Urinary bladder (tissue), 4 donors: ENCODE data around the gene RAB36. TPM values are rescaled to one million over a fixed set of nuclear protein-coding genes. Genes with fewer than 3 reads are reported as not detected.

Experiments used
- DNase-seq: peaks from one replicate; pipeline ENCODE4 v3.0.0-alpha.2; 2015; ENCODE audit errors: extremely low spot score
- H3K27ac ChIP-seq: one replicate; pipeline ENCODE4 v1.5.1; 2013; ENCODE audit warnings: low read depth, mild to moderate bottlenecking, moderate library complexity
- H3K36me3 ChIP-seq: one replicate; pipeline ENCODE4 v1.6.1; 2013; ENCODE audit warnings: mild to moderate bottlenecking, moderate library complexity; ENCODE audit not compliant: insufficient read depth
- H3K4me1 ChIP-seq: one replicate; pipeline ENCODE4 v1.6.1; 2013; ENCODE audit warnings: mild to moderate bottlenecking, moderate library complexity; ENCODE audit not compliant: insufficient read depth
- H3K4me3 ChIP-seq: one replicate; pipeline ENCODE4 v1.5.1; 2013; ENCODE audit warnings: low read depth, low read length
- WGBS: extraction: QIAGEN DNeasy Blood & Tissue Kit; methylation state at CpG from one replicate; pipeline ENCODE4 v1.1.7; 2013; 5-methylcytosine and 5-hydroxymethylcytosine counted together
- polyA plus RNA-seq: library from polyadenylated mRNA; stranded (reverse); fragments of 200-250 nt; gene quantifications from one replicate; pipeline ENCODE4 v1.2.3, GENCODE V29; 2013
- total RNA-seq: library from RNA; depleted of rRNA; stranded (reverse); fragments of >200 nt; gene quantifications from one replicate; pipeline ENCODE4 v1.2.3, GENCODE V29; 2014
- donor health status: healthy with polysubstance abuse.
- donor health status: healthy.

The RAB36 gene
- total and polyA plus RNA-seq, 2 donors: 2.0 to 3.7 TPM

DNA sequence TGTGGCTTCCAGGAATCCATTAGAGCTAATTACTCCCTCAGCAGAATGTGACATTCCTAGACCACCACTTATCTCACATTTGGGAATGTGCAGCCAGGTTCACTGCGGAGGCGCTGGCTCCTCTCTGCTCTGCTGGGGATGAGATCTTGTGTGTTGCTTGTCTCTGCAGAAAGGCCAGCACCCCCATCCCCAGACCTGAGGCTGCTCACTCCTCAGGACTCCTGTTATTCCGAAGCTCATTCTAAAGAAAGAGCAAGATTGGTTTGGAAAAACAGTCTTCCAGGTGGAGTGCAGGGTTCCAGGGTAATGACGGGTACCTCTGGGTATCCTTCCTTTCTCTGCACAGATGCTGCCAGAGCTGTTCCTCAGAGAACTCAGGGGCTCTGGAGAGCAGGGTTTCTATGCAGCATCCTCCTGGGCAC, 24.3 kb upstream of the RAB36 start:
- no peak overlapping the region for H3K27ac ChIP-seq
- H3K36me3 ChIP-seq: no peaks in the 10 kb centered on the region
- no peaks in the 10 kb centered on the region for H3K4me1 ChIP-seq
- WGBS: 90% methylated on average over 4 of the region's 4 CpGs
- H3K4me3 ChIP-seq: no peak overlapping the region
- DNase-seq: no peak

DNA sequence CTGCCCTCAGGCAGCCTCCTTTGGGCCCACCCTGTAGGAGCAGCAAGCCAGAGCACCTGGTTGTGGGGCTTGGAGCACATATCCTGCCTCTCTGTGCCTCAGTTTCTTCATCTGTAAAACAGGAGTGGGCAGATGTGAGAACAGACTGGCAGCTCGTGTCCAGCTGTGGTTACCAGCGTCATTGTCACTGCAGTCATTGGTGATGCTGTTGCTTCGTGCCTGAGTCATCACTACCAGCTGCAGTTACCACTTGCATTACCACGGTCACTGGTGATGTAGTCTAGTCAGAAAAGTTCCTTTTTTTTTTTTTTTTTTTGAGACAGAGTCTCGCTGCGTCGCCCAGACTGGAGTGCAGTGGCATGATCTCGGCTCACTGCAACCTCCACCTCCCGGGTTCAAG, 23.9 kb upstream of the RAB36 start:
- Histone ChIP-seq H3K4me1 (no peaks in the 10 kb centered on the region), H3K36me3 (no peaks in the 10 kb centered on the region), H3K27ac (no peak overlapping the region), H3K4me3 (no peak overlapping the region)
- WGBS: 89% methylated on average over 9 of the region's 9 CpGs
- DNase-seq: no peak

DNA sequence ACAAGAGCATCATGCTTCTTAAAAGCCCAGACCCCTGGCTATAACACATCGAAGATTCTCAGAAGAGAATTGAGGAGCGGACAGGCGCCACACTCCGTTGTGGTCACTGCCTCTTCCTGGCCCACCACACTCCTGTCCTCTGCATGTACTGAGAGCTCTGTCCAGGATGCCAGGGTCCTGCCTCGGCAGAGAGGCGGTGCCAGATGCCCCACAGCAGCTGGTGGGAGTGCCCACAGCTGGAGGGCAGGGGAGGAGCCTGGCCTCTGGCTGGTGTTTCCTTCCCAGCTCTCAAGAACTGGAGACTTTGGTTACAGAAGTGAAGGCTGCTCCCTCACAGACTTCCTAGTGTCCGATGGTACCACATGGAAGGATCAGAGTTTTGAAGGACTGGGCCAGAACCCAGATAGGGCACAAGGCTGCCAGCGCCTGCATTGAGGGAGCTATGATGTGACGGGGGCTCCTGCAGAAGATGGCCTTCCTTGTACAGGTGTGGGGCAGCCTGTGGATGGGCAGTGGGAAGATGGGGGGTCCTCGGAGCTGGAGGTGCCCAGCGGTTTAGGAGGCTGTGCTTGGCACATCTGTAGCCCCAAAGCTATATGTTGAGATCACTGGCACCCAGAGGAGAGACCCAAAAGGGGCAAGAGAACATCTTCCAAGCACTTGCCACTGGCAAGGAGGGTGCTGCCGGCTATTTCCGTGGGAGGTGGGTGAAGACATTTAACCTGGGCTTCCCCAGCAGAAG, 22.9 kb upstream of the RAB36 start:
- no peak for DNase-seq
- no peaks in the 10 kb centered on the region for H3K36me3 ChIP-seq
- 85% methylated on average over 13 of the region's 13 CpGs for WGBS

DNA sequence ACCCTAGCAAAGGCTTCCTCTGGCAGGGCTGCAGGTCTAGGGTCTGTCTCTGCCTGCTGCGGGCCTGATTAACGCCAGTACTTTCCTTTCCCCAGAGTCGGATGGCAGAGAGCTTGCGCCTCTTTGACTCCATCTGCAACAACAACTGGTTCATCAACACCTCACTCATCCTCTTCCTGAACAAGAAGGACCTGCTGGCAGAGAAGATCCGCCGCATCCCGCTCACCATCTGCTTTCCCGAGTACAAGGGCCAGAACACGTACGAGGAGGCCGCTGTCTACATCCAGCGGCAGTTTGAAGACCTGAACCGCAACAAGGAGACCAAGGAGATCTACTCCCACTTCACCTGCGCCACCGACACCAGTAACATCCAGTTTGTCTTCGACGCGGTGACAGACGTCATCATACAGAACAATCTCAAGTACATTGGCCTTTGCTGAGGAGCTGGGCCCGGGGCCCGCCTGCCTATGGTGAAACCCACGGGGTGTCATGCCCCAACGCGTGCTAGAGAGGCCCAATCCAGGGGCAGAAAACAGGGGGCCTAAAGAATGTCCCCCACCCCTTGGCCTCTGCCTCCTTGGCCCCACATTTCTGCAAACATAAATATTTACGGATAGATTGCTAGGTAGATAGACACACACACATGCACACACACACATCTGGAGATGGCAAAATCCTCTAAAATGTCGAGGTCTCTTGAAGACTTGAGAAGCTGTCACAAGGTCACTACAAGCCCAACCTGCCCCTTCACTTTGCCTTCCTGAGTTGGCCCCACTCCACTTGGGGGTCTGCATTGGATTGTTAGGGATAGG, 22.1 kb upstream of the RAB36 start:
- Histone ChIP-seq H3K4me3 (no peak overlapping the region), H3K4me1 (no peaks in the 10 kb centered on the region), H3K36me3 (no peaks in the 10 kb centered on the region), H3K27ac (no peak overlapping the region)
- WGBS: 93% methylated on average over 26 of the region's 26 CpGs
- no peak for DNase-seq

More for the DNA sequence above, 22.9 kb upstream of the RAB36 start:
- Histone ChIP-seq H3K4me3 (no peak overlapping the region), H3K27ac (no peak overlapping the region), H3K4me1 (no peaks in the 10 kb centered on the region)

DNA sequence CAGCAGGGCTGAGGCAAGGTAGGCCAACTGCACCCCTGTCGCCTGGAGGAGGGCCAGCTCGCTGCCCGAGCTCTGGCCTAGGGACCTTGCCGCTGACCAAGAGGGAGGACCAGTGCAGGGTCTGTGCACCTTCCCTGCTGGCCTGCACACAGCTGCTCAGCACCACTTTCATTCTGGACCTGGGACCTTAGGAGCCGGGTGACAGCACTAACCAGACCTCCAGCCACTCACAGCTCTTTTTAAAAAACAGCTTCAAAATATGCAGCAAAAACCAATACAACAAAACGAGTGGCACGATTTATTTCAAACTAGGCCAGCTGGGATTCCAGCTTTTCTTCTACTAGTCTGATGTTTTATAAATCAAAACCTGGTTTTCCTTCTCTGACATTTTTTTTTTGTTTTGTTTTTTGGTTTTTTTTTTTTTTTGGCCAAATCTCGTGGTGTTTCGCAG, 21.4 kb upstream of the RAB36 start:
- Histone ChIP-seq H3K4me1 (no peaks in the 10 kb centered on the region), H3K27ac (no peak overlapping the region), H3K36me3 (no peaks in the 10 kb centered on the region), H3K4me3 (no peak overlapping the region)
- no peak for DNase-seq
- 85% methylated on average over 9 of the region's 9 CpGs for WGBS

DNA sequence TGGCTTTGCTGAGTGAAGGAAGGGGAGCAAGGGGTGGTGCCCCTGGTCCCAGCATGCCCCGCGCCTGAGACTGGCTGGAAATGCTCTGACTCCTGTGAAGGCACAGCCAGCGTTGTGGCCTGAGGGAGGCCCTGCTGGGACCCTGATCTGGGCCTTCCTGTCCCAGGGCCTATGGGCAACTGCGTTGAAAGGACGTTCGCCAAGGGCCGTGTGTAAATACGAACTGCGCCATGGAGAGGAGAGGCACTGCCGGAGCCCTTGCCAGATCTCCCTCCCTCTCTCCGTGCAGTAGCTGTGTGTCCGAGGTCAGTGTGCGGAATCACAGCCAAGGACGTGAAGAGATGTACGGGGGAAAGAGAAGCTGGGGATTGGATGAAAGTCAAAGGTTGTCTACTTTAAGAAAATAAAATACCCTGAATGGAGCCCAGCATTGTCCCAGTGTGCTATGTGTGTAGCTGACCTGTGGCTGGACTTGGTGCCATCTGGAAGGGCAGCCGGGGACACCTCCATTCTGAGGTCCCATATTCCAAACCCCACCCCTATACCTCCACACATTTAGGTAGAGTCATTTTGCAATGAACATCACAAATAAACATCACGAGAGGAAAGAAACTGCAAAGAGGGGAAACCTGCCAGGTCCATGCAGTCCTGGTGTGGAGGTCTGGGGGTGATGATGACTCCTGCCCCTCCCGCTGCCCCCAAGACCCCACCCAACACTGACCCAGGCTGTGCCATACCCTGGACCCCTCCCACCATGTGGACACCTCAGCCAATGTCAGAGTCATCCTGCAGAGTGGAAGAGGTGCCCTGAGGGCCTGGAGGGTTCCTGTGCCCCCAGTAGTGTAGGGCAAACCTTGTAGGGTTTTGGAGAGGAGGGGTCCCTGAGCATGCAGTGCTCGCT, 20.4 kb upstream of the RAB36 start:
- Histone ChIP-seq H3K4me1 (no peaks in the 10 kb centered on the region), H3K27ac (no peak overlapping the region), H3K36me3 (no peaks in the 10 kb centered on the region), H3K4me3 (no peak overlapping the region)
- DNase-seq: no peak
- 66% methylated on average over 19 of the region's 19 CpGs for WGBS

DNA sequence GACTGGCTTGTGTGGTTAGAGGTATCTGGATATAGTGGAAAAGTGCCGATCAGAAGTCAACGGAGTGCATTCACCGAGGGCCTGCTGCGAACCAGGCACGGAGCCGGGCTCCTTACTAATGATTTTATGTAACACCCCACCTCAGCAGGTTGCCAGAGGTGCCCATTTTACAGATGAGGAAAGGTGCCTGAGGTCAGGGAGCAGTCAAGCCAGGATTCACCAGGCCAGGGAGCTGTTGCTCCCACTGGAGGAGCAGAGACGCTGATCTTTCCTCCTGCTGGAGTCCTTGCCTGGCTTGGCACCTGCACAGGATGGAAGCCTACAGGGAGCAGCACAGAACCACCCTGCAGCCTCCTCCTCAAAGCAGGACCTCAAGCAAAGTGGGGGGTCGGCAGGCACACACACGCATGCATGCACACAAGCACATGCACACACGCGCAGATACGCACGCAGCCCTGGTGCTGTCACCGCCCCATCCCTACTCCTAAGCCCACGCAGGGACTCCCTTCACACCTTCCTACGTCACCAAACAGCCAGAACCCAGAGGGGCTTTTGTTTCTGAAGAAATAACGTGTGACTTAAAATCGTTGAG, 19.7 kb upstream of the RAB36 start:
- Histone ChIP-seq H3K4me1 (no peaks in the 10 kb centered on the region), H3K27ac (no peak overlapping the region), H3K36me3 (no peaks in the 10 kb centered on the region), H3K4me3 (no peak overlapping the region)
- 91% methylated on average over 18 of the region's 18 CpGs for WGBS
- DNase-seq: no peak

DNA sequence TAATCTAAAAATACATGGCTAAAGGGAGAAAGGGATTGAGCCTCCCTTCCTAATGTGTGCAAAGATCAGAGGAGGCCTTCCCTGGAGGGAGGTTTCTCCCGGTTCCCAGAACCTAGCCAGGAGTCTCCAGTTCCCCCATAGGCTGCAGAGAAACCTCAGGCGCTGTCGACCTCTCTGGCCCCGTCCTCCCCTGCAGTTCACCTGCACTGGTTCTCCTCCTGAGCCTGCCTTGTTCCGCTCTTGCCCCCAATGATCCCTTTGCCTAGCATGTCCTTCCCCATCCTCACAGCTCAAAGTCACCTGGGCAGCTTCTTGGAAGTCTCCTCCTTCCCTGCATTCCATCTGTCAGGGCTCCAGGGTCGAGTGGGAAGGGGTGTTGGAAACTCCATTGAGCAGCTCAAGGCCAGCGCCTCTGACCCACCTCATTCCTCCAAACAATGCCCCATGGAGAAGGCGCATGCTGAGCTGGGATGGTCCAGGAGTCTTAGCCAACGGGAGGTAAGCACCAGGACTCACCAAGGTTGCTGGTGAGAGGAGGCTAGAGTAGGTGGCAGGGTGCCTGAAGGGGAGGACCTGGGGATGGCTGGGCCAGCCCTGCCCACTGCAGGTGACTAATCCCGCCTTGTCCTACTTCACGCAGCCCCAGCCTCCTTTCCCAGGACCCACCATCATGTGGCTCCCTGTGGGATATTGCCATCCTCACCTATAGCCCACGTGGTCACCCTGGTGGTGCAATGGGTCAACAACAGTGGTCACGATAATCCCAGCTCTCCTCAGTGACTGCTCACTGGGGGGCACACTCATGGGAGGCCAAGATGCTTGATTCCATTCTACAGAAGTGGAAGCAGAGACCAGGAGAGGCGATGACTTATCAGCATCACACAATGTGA, 18.9 kb upstream of the RAB36 start:
- Histone ChIP-seq H3K4me3 (no peak overlapping the region), H3K36me3 (no peaks in the 10 kb centered on the region), H3K4me1 (no peaks in the 10 kb centered on the region), H3K27ac (no peak overlapping the region)
- no peak for DNase-seq
- WGBS: 87% methylated on average over 14 of the region's 14 CpGs

DNA sequence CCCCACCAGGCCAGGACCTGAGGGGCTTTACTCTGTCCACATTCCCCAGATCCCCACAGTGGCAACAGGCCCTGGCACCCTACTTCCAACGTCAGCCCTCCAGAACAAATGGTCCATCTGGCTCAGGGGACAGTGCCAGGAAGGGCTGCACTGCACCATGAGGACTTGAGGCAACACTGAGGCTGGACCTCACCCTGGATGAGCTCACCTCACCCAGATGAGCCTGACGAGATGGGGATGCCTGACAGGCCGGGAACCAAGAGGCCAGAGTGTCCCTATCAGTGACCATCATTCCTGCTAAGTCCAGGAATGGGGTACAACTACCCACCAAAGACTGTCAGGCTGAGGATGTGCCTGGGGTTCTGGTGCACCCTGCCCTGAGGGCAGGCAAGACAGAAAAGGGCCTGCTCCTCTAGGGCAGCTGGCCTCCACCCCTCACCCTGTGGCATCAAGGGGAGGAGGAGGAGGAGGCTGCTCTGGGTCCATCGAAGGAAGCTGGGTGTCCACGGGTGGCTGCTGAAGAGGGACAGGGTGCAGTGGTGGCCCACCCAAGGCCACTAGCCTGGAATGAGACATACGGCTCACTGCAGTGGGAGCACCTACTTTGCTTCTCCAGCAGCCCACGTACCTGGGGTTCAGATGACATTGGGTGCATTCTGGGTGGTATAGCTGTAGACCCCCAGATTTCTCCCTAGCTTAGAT, 18.1 kb upstream of the RAB36 start:
- DNase-seq: no peak

DNA sequence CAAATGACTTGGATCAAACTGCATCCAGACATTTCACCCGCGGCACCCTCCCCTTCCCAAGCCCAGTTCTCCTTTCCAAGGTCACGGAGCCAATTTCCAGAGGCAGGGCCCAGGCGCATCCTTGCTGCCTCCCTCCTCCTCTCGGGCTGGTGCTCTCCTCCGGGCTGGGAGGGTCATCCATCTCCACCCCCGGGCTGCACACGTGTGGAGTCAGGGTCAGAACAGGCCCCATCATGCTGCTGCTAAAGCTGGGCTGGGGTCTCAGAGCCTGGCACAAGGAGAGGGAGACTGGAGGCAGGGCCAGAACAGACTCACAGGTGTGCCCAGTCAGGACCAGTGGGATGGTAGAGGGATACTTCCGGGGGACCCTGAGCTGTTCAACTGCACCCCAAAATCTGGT, 17.5 kb upstream of the RAB36 start:
- Histone ChIP-seq H3K4me3 (no peak overlapping the region), H3K27ac (no peak overlapping the region), H3K4me1 (no peaks in the 10 kb centered on the region), H3K36me3 (no peaks in the 10 kb centered on the region)
- WGBS: 79% methylated on average over 9 of the region's 9 CpGs
- DNase-seq: no peak

More for the DNA sequence above, 18.1 kb upstream of the RAB36 start:
- no peaks in the 10 kb centered on the region for H3K36me3 ChIP-seq
- H3K4me3 ChIP-seq: no peak overlapping the region
- H3K4me1 ChIP-seq: no peaks in the 10 kb centered on the region
- H3K27ac ChIP-seq: no peak overlapping the region
- WGBS: 91% methylated on average over 7 of the region's 7 CpGs

DNA sequence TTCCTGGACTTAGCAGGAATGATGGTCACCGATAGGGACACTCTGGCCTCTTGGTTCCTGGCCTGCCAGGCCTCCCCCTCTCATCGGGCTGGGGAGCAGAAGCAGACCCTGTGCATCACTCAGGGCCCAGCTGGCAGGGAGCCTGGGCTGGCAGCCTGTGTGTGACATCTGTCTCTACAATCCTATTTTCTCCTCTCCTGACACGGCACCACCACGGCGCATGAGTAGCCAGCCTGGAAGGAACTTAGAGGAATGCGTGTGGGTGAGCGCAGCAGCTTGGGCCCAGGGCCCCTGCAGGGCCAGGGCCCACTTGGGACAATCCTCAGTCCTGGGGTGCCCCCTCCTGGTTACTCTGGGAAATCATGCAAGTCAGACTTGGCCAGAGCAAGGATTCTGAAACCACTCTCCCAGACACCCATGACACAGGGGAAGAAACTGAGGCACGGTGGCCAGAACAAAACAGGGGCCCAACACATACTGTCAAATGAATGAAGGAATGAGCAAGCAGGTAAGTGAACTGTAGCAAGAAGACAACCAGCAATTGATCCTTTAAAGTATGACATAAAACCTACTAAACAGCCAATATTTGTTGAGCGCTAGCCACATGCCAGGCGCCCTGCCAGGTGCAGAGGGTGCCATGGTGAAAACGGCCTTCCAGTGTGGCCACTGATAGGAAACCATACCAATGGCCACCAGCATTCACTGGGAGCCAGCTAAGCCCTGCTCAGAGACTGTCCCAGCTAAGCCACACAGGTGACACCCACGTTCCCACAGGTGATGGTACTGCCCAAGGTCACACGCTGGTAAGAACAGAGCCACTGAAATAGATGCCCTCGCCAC, 16.8 kb upstream of the RAB36 start:
- WGBS: 36% methylated on average over 14 of the region's 14 CpGs
- no peak overlapping the region for H3K4me3 ChIP-seq
- H3K4me1 ChIP-seq: no peaks in the 10 kb centered on the region
- no peak for DNase-seq
- no peaks in the 10 kb centered on the region for H3K36me3 ChIP-seq
- H3K27ac ChIP-seq: no peak overlapping the region
